Activated T-cell treated with anti-CD3 and anti-CD28 coated beads, Interleukin-2, amount 50 U/mL, for 24 hours (primary cell): ENCODE data around the gene BORA.
"Not testable (repeated sequence)": the region's sequence is repeated elsewhere in the genome, so short reads cannot be mapped to it uniquely, and the experiment has no call there.

Source experiments
- DNase-seq: peaks from one replicate; pipeline ENCODE4 v3.0.0-alpha.2; 2020
- H3K27ac Mint-ChIP-seq: 2 replicates; pipeline ENCODE4 v1.8.0; 2020; ENCODE audit warnings: mild to moderate bottlenecking, mixed read lengths
- H3K27me3 Mint-ChIP-seq: 2 replicates; pipeline ENCODE4 v1.8.0; 2020; ENCODE audit warnings: mixed read lengths
- H3K36me3 Mint-ChIP-seq: 2 replicates; pipeline ENCODE4 v1.8.0; 2020; ENCODE audit warnings: low read depth, mixed read lengths
- H3K4me1 Mint-ChIP-seq: 2 replicates; pipeline ENCODE4 v1.8.0; 2020; ENCODE audit warnings: low read depth, mixed read lengths
- H3K4me3 Mint-ChIP-seq: 2 replicates; pipeline ENCODE4 v1.8.0; 2020; ENCODE audit warnings: mild to moderate bottlenecking, moderate library complexity, mixed read lengths
- H3K9me3 Mint-ChIP-seq: 2 replicates; pipeline ENCODE4 v1.8.0; 2020; ENCODE audit warnings: mixed read lengths

Gene BORA

DNA sequence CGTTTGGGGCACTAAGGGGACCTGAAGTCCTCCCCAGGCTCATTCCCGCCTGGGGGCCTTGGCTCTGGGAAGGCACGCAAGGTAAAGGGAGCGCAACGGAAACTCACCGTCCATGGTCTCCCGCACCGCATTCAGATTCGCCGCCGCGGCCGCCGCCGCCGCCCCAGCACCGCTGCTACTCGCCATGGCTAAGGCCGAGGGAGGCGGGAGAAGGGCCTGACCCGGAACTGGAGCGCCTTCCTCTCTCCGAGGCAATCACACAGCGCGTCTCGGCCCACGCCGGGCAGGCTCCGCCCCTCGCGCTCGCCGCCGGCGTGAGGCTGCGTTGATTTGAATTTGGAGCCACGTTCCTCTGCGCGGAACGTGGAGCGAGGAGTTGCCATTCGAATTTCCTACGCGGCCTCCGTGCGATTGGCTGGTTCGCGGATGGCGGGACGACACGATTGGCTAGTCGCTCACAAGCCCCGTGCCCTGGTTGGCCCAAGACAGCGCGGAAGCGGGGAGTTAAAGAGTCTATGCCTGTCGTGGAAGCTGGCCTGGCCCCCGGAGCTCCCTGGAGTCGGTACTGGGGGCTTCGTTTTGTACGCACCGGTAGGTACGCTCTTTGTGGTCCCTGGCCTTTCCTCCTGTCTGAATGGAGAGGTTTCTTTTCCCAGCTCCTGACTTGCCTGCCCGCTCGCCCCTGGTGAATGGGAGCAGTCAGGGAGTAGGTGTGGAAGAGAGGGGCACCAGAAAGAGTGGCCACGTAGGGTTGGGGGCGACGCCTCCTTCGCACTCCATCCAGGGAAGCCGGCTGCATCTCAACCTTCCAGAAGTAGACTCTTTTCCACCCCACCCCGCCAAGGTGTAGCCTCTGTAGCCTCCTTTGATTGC lies at the start of gene BORA, which contains the start of gene MZT1:
Gene BORA, plus strand, starts transcription at position 507 of the 873 bp plus-strand sequence. CDS start 1,018 bp downstream, outside the sequence.
Gene MZT1, minus strand, starts transcription at position 213 of the 873 bp plus-strand sequence. Its CDS starts 27 bp downstream, at position 186.
- H3K27ac Mint-ChIP-seq: peak within 1 kb of the TSS; percentile 94
- peaks cover 53% of the 10 kb centered on the region for H3K4me1 Mint-ChIP-seq
- no peaks in the 10 kb centered on the region for H3K9me3 Mint-ChIP-seq
- H3K27me3 Mint-ChIP-seq: no peaks in the 10 kb centered on the region
- H3K36me3 Mint-ChIP-seq: peaks cover 77% of the 10 kb centered on the region
- H3K4me3 Mint-ChIP-seq: peak within 1 kb of the TSS; percentile 95
- DNase-seq: peak; percentile 96

DNA sequence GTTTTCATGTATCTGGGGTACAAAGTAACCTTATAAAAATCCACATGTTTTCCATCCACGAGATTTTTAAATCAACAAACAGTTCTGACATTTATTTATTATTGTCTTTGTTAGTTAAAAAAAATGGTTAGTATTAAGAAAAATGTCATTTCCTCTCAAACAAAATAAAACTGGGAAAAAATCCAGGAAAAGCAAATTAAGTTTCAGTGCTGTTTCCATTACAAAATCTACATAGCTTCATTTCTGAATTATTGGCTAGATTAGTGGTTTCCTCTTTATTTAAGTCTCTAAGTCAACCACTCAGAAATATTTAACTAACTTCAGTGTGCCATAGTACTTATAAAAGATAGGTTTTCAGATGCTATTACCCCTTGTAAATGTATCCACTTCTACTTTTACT lies 49.4 kb upstream of the BORA start:
- H3K36me3 Mint-ChIP-seq: no peaks in the 10 kb centered on the region
- no peaks in the 10 kb centered on the region for H3K9me3 Mint-ChIP-seq
- H3K27me3 Mint-ChIP-seq: peaks cover 15% of the 10 kb centered on the region
- no peaks in the 10 kb centered on the region for H3K4me1 Mint-ChIP-seq
- H3K27ac Mint-ChIP-seq: no peak overlapping the region
- no peak overlapping the region for H3K4me3 Mint-ChIP-seq
- DNase-seq: no peak

DNA sequence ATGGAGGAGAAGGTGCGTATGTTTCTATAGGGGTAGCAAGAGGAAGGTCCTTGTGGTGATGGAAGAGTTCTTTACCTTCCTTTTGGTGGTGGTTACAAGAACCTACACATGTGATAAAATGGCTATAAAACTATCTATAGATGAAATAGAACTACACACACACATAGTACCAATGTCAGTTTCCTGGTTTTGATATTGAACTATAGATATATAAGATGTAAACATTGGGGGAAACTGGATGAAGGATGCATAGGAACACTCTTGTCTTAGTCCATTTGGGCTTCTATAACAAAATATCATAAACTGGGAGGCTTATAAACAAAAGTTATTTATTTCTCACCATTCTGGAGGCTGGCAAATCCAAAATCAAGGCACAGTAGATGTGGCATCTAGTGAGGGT lies 47.4 kb upstream of the BORA start:
- H3K4me3 Mint-ChIP-seq: no peak overlapping the region
- no peaks in the 10 kb centered on the region for H3K36me3 Mint-ChIP-seq
- no peaks in the 10 kb centered on the region for H3K4me1 Mint-ChIP-seq
- peaks cover 19% of the 10 kb centered on the region for H3K27me3 Mint-ChIP-seq
- no peak overlapping the region for H3K27ac Mint-ChIP-seq
- H3K9me3 Mint-ChIP-seq: no peaks in the 10 kb centered on the region
- no peak for DNase-seq

DNA sequence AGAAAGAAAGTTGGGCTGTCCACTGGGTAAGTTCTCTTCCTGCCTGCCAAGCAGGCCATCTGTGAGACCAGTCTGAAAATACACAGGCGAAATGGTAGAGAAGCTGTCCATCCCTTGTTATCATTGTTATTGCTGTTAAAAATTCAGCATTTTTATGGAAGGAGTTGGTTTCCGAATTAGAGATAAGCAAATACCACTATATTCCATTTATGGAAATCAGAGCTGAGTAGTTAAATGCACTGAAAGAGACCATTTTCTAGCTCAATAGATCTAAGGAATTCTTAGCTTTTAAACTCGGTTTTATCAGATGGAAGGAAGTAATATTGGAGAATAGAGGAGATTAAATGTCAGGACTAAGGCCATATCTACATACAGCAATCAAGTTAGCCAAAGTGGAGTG lies 41.0 kb upstream of the BORA start:
- no peak overlapping the region for H3K27ac Mint-ChIP-seq
- no peak for DNase-seq
- peaks cover 21% of the 10 kb centered on the region for H3K27me3 Mint-ChIP-seq
- H3K4me1 Mint-ChIP-seq: no peaks in the 10 kb centered on the region
- no peak overlapping the region for H3K4me3 Mint-ChIP-seq
- no peaks in the 10 kb centered on the region for H3K36me3 Mint-ChIP-seq
- H3K9me3 Mint-ChIP-seq: no peaks in the 10 kb centered on the region

DNA sequence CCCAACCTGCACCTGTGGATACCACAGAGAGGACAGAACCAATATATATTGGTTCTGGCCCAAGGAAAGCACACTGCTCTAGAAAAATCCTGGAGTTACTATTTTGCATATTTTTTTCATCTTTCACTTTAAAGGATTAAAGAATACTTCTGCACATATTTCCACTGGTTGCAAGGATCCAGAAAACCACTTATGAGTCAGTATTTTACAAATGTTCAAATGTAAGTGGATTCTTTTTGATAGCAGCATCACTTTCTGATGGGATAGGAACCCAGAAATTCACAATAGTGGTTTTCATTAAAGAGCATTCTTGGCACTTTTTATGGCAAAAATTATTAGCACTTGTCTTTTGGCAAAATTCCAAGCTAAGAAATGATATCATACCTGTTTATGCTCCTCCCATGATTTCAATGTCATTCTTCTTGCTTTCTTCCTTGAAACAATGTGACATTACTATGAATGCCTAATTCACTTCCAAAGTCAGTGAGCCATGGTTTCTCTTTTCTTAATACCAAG lies 38.5 kb upstream of the BORA start:
- Mint-ChIP-seq H3K36me3 (no peaks in the 10 kb centered on the region), H3K27me3 (peaks cover 10% of the 10 kb centered on the region), H3K9me3 (peaks cover 7% of the 10 kb centered on the region), H3K27ac (no peak overlapping the region), H3K4me1 (no peaks in the 10 kb centered on the region), H3K4me3 (no peak overlapping the region)
- no peak for DNase-seq

DNA sequence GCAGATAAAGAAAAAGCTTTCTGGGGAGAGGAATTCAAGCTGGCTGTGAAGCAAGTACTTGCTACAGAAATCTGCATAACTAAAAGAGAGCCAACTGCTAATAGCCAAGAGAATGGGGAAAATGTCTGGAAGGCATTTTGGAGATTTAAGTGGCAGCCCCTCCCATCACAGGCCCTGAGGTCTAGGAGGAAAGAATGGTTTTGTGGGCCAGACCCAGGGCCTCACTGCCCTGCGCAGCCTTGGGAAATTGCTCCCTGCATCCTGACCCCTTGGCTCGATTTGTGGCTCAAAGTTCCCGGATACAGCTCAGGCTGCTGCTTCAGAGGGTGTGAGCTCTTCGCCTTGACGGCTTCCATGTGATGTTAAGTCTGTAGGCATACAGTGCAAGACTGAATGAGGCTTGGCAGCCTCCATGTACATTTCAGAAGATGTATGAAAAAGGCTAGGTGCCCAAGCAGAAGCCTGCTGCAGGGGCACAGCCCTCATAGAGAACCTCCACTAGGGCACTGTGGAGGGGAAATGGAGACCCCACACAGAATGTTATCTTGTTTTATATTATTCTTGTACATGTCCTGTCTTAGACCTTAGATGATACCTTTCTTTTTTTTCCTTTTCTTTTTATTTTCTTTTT lies 34.7 kb upstream of the BORA start:
- no peak for DNase-seq
- Mint-ChIP-seq H3K36me3 (no peaks in the 10 kb centered on the region), H3K9me3 (peaks cover 7% of the 10 kb centered on the region), H3K4me3 (no peak overlapping the region), H3K27me3 (peaks cover 11% of the 10 kb centered on the region), H3K27ac (no peak overlapping the region), H3K4me1 (no peaks in the 10 kb centered on the region)

DNA sequence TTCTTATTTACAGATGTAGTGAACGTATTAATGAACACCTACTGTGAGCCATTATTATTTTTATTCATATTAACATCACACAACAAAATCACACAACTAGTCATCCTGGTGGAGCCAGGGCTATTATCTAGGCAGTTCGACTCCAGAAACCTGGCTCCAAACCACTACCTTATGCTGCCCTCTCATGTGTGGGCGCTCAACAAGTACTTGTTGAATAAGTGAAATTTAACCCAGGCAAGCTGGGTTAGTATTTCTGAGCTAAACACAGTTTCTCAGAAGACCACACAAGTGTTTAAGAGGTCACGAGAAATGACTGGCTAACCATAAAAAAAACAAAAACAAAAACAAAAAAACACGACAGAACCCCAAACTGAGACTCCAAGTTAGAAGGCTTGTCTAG lies 33.9 kb upstream of the BORA start:
- peaks cover 7% of the 10 kb centered on the region for H3K9me3 Mint-ChIP-seq
- peaks cover 17% of the 10 kb centered on the region for H3K27me3 Mint-ChIP-seq
- no peaks in the 10 kb centered on the region for H3K4me1 Mint-ChIP-seq
- no peaks in the 10 kb centered on the region for H3K36me3 Mint-ChIP-seq
- no peak overlapping the region for H3K4me3 Mint-ChIP-seq
- DNase-seq: no peak
- no peak overlapping the region for H3K27ac Mint-ChIP-seq

DNA sequence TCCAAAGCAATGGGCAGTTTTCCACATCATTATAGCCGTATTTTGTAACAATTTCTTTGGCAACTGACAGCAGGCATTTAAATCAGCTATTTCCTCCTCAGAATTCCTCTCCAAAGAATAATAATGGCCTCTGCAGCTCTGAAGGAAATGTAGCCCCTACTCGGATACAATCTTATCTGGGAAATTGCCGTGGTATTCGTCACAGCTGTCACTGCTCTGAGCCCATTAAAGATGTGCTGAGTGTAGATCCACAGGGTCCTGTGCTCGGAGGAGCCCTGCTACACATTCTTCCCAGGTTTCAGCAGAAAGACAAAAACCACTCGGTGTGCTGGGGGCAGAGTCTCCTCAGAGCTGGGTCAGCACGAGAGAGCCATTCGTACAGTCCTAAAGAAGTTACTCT lies 33.4 kb upstream of the BORA start:
- DNase-seq: no peak
- H3K4me1 Mint-ChIP-seq: no peaks in the 10 kb centered on the region
- no peaks in the 10 kb centered on the region for H3K36me3 Mint-ChIP-seq
- peaks cover 7% of the 10 kb centered on the region for H3K9me3 Mint-ChIP-seq
- peaks cover 17% of the 10 kb centered on the region for H3K27me3 Mint-ChIP-seq
- H3K27ac Mint-ChIP-seq: no peak overlapping the region
- no peak overlapping the region for H3K4me3 Mint-ChIP-seq

DNA sequence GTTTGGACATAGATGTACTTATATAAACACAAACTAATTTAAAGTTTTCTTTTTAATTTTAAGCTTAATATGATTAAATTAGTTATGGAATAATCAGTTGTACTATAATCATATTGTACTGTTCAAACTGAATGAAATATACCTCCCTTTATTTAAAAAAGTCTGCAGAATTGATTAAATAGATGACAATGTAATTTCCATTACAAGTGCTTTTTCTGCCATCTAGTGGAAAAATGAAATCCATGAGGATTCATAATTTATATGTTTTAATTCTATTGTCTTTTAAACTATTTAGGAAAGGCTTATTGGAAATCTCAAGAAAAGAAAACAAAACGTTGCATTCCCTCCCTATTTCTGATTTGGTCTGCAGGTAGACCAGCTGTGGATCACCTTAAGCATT lies 31.1 kb upstream of the BORA start:
- Mint-ChIP-seq H3K9me3 (peaks cover 7% of the 10 kb centered on the region), H3K4me3 (no peak overlapping the region), H3K4me1 (no peaks in the 10 kb centered on the region), H3K27me3 (peaks cover 13% of the 10 kb centered on the region), H3K36me3 (no peaks in the 10 kb centered on the region), H3K27ac (no peak overlapping the region)
- no peak for DNase-seq

DNA sequence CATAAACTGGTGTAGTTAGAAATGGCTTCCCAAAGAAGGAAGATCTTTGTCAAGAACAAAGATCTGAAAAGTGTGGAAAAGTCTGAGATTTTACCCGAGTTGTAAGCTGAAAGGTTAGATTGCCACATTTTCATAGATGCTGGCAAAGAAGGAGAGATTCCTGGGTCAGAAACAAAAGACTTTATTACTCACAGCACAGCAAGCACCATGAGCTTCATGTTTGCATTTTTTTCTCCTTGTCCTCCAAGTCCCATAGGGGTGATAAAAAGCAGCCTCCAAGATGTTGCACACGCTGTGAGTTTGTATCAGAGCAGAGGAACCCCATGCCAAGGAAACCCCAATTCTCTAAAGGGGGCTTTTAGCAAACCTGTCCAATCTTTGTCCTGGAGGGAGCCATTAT lies 29.6 kb upstream of the BORA start:
- Mint-ChIP-seq H3K27me3 (peaks cover 11% of the 10 kb centered on the region), H3K4me1 (no peaks in the 10 kb centered on the region), H3K4me3 (no peak overlapping the region), H3K36me3 (no peaks in the 10 kb centered on the region), H3K9me3 (peaks cover under 1% of the 10 kb centered on the region), H3K27ac (no peak overlapping the region)
- DNase-seq: no peak

DNA sequence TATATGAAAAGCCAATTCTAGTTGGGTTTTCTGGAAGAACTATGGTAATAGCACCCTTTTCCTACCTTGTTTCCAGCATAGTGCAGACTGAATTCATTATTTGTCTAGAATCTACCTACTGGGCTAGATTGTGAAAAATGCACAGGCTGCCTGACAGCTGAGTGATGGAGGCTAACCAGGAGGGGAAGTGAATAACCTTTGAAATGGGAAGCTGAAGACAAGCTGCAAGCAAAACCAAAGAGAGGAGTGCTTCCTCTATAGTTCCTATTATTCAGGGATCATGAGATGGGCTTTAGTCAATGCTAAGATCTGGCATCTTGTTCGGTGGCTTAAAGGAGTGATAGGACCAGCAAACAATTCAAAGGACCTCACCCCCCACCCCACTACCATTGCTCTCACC lies 27.2 kb upstream of the BORA start:
- Mint-ChIP-seq H3K4me1 (no peaks in the 10 kb centered on the region), H3K4me3 (no peak overlapping the region), H3K27me3 (peaks cover 8% of the 10 kb centered on the region), H3K36me3 (peaks cover 11% of the 10 kb centered on the region), H3K9me3 (peaks cover 6% of the 10 kb centered on the region), H3K27ac (no peak overlapping the region)
- DNase-seq: no peak

DNA sequence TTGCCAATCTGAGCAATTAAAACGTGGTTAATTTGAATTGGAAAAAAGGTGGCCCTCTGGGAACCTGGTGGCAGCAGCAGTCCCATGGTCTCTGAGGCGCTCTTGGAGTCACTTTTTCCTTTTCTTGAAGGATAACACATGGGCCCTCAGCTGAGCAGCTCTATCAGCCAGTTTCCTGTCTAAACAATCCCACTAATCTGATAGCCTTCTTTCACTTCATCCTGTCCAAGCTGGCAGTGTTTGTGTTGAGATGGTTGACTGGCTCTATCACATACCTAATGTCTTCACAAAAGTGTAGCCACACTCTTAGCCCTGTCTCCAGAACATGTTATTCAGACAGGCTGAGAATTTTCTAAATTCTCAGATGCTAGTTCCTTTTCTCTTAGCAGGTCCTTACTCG lies 10.9 kb upstream of the BORA start:
- no peak for DNase-seq
- Mint-ChIP-seq H3K4me3 (no peak overlapping the region), H3K27me3 (no peaks in the 10 kb centered on the region), H3K9me3 (peaks cover 17% of the 10 kb centered on the region), H3K36me3 (peaks cover 98% of the 10 kb centered on the region), H3K27ac (no peak overlapping the region), H3K4me1 (peaks cover 28% of the 10 kb centered on the region)

DNA sequence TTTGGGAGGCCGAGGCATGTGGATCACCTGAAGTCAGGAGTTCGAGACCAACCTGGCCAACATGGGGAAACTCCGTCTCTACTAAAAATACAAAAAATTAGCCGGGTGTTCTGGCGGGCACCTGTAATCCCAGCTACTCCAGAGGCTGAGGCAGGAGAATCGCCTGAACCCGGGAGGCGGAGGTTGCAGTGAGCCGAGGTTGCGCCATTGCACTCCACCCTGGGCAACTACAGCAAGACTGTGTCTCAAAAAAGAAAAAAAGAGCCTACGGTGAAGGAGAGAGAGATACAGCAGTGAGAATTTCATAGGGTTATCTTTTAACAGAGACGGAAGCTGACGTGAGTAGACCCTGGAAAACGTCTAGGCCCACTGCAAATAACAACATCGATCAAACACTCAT lies 1.5 kb upstream of the BORA start:
- not testable (repeated sequence) for DNase-seq, H3K9me3 Mint-ChIP-seq, H3K27me3 Mint-ChIP-seq
- Mint-ChIP-seq H3K36me3 (peaks cover 80% of the 10 kb centered on the region), H3K27ac (peak overlapping the region; percentile 94), H3K4me1 (peaks cover 50% of the 10 kb centered on the region), H3K4me3 (peak overlapping the region; percentile 95)

DNA sequence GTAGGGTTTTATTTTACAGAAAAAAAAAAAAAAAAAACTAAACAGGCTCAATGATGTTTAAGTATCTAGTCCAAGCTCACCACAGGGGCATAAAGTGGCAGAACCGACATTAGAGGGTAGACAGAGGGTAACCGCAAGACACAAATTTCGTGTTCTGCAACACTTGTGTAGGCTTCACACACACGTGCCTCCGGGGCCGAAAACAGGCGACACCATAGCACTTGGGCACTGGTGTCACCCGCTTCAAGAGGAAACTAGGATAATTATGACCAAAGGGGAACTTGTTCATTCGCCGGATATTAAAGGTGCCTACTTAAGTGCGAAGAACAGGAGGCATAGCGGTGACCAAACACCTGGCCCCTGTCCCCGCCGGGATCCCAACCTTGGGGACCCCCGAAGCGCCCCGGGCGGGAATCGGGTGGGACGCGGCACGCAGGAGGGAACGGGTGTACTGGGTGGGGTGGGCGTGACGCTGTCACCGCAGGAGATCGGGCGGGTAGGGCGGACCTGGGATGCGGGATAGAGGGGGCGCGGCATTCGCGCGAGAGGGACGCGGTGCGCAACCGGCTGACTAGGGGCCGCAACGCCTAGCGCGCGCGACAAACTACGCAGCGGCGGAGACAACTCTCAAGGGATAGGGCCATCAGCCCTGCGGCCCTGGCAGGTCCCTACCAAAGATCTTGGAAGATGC lies 852 bp upstream of the BORA start:
- Mint-ChIP-seq H3K4me3 (peak overlapping the region; percentile 95), H3K27me3 (no peaks in the 10 kb centered on the region), H3K27ac (peak overlapping the region; percentile 94), H3K9me3 (no peaks in the 10 kb centered on the region), H3K36me3 (peaks cover 80% of the 10 kb centered on the region), H3K4me1 (peaks cover 53% of the 10 kb centered on the region)
- no peak for DNase-seq

DNA sequence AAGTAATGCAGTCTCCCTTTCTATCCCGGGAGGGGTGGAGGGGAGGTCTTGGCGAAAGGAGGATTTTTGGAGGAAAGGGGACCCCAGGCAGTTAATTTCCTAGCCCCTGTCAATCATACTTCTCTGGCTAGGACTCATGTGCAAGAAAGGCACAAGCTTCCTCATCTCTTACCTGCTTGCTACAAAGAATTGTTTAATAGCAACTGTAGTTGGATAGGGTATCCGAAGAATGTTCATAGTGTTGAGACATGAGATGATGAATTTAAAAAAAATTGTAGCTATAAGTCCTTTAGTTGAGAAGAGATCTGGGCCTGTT lies 525 bp downstream of the BORA start:
- no peak for DNase-seq
- Mint-ChIP-seq H3K4me3 (peak overlapping the region; percentile 95), H3K4me1 (peaks cover 49% of the 10 kb centered on the region), H3K36me3 (peaks cover 76% of the 10 kb centered on the region), H3K27me3 (no peaks in the 10 kb centered on the region), H3K9me3 (no peaks in the 10 kb centered on the region), H3K27ac (peak overlapping the region; percentile 94)
